ENCODE measurements around the gene TMEM11. TPM values are rescaled to one million over a fixed set of nuclear protein-coding genes. Genes with fewer than 3 reads are reported as not detected.

The TMEM11 gene
- polyA plus RNA-seq, 3 donors = 25.7 to 68.1 (median 59.5) TPM

DNA sequence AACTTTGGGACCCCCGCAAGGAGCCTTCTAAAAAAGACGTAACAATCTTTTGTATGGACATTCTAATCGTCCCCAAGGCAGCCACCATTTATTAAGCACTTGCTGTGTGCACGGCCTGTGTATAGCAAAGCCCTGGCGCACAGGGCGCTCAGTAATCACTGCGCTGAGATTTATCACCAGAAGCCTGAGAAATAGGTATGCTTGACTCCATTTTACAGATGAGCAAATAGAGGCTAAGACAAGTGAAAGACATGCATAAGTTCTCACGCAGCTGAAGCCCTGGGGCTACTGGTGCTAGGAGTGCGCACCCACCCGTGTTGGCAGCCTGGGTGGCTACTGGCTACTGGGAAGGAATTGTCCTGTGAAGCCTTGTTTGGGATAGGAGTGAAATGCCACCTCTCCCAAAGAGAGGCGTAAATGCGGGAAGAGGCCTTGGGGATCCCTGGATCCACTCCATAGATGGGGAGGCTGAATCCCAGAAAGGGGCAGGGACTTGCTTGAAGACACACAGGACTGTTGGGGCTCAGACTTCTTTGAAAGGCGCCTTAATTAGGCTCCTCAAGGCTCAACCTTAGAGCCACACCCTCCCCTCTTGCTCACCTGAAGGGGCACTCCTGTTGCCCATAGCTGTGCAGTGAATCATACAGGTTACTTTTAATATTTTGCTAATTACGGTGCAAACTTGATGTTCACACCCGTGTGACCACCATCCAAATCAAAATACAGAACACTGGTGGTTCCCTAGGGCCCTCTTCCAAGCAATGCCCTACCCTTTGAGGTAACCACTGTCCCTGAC is 39.9 kb upstream of the TMEM11 start:
- peak overlapping the region in 1 of 2 donors; percentile 13 for H3K27ac ChIP-seq (ENCODE audit: low read depth in 1 of 2, low read length in 2 of 2)
- no peaks in the 10 kb centered on the region for H3K27me3 ChIP-seq (ENCODE audit: control insufficient read depth in 2 of 2, insufficient read depth in 2 of 2, low read length in 2 of 2)
- Mint-ChIP-seq H3K36me3 (peaks cover 0 to 4% of the 10 kb centered on the region in 2 donors), H3K27ac (peak overlapping the region in 5 of 7 donors; percentile 59 to 77 (median 69)), H3K9me3 (peaks cover 0 to 4% (median 2%) of the 10 kb centered on the region in 7 donors), H3K4me1 (peaks cover 36% of the 10 kb centered on the region), H3K4me3 (peak overlapping the region; percentile 81 to 90), H3K27me3 (ENCODE audit: low read depth in 3 of 3) (peaks cover 6 to 10% (median 7%) of the 10 kb centered on the region in 3 donors)
- peaks cover 21 to 37% of the 10 kb centered on the region in 2 donors for H3K4me1 ChIP-seq (ENCODE audit: control insufficient read depth in 1 of 2, insufficient read depth in 2 of 2, low read length in 2 of 2)
- peak overlapping the region; percentile 51 to 82 (median 81) for H3K4me3 ChIP-seq (replicated peaks in 1 of 3; ENCODE audit: low read depth in 2 of 3, low read length in 3 of 3)
- peaks cover 31% of the 10 kb centered on the region for H4K20me1 ChIP-seq (ENCODE audit: insufficient read depth, low read length)
- TF ChIP-seq, protein P1, sequence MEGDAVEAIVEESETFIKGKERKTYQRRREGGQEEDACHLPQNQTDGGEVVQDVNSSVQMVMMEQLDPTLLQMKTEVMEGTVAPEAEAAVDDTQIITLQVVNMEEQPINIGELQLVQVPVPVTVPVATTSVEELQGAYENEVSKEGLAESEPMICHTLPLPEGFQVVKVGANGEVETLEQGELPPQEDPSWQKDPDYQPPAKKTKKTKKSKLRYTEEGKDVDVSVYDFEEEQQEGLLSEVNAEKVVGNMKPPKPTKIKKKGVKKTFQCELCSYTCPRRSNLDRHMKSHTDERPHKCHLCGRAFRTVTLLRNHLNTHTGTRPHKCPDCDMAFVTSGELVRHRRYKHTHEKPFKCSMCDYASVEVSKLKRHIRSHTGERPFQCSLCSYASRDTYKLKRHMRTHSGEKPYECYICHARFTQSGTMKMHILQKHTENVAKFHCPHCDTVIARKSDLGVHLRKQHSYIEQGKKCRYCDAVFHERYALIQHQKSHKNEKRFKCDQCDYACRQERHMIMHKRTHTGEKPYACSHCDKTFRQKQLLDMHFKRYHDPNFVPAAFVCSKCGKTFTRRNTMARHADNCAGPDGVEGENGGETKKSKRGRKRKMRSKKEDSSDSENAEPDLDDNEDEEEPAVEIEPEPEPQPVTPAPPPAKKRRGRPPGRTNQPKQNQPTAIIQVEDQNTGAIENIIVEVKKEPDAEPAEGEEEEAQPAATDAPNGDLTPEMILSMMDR (IDR thresholded peaks at IDR 0.05) = no peak
- H2AFZ ChIP-seq (ENCODE audit: insufficient read depth, low read depth, low read length, poor library complexity, severe bottlenecking) = peak overlapping the region; percentile 97
- peaks cover 3% of the 10 kb centered on the region for H3K79me2 ChIP-seq (ENCODE audit: insufficient read depth, low read length)
- H3K9me3 ChIP-seq (replicated peaks in 1 of 2; ENCODE audit: control insufficient read depth in 1 of 2, insufficient read depth in 1 of 2, low read length in 2 of 2) = no peaks in the 10 kb centered on the region
- intact Hi-C loops (cut with micrococcal nuclease) = loop anchor here (5.0 to 10.0 kb wide), 2 partner anchors 42 to 129 kb away; partner anchors contain the start of genes TMEM11 (in 2 of the 2) and DHRS7B (in 1 of the 2)
- peak overlapping the region; percentile 53 for H3K9ac ChIP-seq (ENCODE audit: insufficient read depth, low read length, poor library complexity, severe bottlenecking)
- no peak for DNase-seq
- peak overlapping the region; percentile 94 for H3K4me2 ChIP-seq (replicated peaks; ENCODE audit: extremely low read depth, low read length, poor library complexity, severe bottlenecking)
- H3K36me3 ChIP-seq (replicated peaks in 1 of 2; ENCODE audit: control insufficient read depth in 1 of 2, insufficient read depth in 2 of 2, low read length in 2 of 2) = no peaks in the 10 kb centered on the region
- 28% methylated on average over 9 of the region's 15 CpGs for WGBS (ENCODE audit: insufficient coverage)

DNA sequence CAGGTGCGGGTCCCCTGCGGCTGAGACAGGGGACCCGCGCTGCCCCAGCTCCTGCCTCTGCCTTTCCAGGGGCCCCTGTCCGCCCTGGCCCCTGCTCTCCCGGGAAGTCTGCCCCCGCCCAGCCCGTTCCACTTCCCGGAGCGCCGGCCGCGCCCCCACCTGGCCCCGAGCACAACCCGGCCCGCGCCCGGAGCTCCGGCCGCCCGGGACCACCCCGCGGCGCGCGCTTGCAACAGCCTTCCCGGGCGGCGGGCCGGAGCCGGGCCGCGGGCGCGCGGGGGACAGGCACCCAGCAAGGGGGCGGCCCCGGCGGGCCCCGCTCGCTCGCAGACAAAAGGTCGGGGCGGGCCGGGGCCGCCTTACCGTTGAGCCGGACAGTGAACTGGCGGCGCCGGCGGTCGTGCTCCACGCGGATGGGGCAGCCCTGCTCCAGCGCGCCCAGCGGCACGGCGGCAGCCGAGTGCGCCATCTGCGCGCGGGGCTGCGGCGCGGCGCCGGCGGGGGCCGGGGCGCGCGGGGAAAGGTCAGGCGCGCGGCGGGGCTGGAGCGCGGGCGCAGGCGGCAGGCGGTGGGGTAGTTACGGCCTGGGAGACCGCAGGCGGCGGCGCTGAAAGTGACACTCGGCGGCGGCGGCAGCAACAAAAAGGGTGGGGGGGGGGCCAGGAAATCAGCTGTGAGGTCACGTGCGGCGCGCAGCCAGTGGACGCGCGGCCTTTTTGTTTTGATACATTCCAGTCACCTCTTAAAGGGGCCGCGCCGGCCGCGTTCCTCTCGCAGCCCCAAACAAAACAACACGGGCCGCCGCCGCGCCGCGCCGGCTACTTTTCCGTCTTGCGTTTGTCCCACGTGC is 39.1 kb upstream of the TMEM11 start, which contains the start of gene NATD1:
NATD1 (minus strand) TSS at position 615 of the 850 bp plus-strand sequence; CDS start at position 469, 146 bp downstream.
- H3K79me2 ChIP-seq (ENCODE audit: insufficient read depth, low read length) = peaks cover 3% of the 10 kb centered on the region
- TF ChIP-seq, protein P1 (IDR thresholded peaks at IDR 0.05) = no peak
- DNase-seq = peak; percentile 73 to 83 (median 81)
- H2AFZ ChIP-seq (ENCODE audit: insufficient read depth, low read depth, low read length, poor library complexity, severe bottlenecking) = peak within 1 kb of the TSS; percentile 97
- Mint-ChIP-seq H3K36me3 (peaks cover 0 to 4% of the 10 kb centered on the region in 2 donors), H3K27me3 (ENCODE audit: low read depth in 3 of 3) (peaks cover 5 to 10% (median 6%) of the 10 kb centered on the region in 3 donors), H3K4me1 (peaks cover 36% of the 10 kb centered on the region), H3K27ac (peak within 1 kb of the TSS in 6 of 7 donors; percentile 49 to 77 (median 67)), H3K9me3 (peaks cover 0 to 4% (median 2%) of the 10 kb centered on the region in 7 donors), H3K4me3 (peak within 1 kb of the TSS; percentile 82 to 90)
- no peaks in the 10 kb centered on the region for H3K27me3 ChIP-seq (ENCODE audit: control insufficient read depth in 2 of 2, insufficient read depth in 2 of 2, low read length in 2 of 2)
- peaks cover 40% of the 10 kb centered on the region for H4K20me1 ChIP-seq (ENCODE audit: insufficient read depth, low read length)
- peak within 1 kb of the TSS; percentile 51 to 82 (median 81) for H3K4me3 ChIP-seq (replicated peaks in 1 of 3; ENCODE audit: low read depth in 2 of 3, low read length in 3 of 3)
- H3K36me3 ChIP-seq (replicated peaks in 1 of 2; ENCODE audit: control insufficient read depth in 1 of 2, insufficient read depth in 2 of 2, low read length in 2 of 2) = no peaks in the 10 kb centered on the region
- H3K4me2 ChIP-seq (replicated peaks; ENCODE audit: extremely low read depth, low read length, poor library complexity, severe bottlenecking) = peak within 1 kb of the TSS; percentile 94
- under 1% methylated on average over 117 of the region's 117 CpGs for WGBS (ENCODE audit: insufficient coverage)
- H3K9me3 ChIP-seq (replicated peaks in 1 of 2; ENCODE audit: control insufficient read depth in 1 of 2, insufficient read depth in 1 of 2, low read length in 2 of 2) = no peaks in the 10 kb centered on the region
- intact Hi-C loops (cut with micrococcal nuclease) = loop anchor here (5.0 to 10.0 kb wide), 2 partner anchors 41 to 128 kb away; partner anchors contain the start of genes TMEM11 (in 2 of the 2) and DHRS7B (in 1 of the 2)
- H3K27ac ChIP-seq (ENCODE audit: low read depth in 1 of 2, low read length in 2 of 2) = peak within 1 kb of the TSS in 1 of 2 donors; percentile 13
- peak within 1 kb of the TSS; percentile 62 for H3K9ac ChIP-seq (ENCODE audit: insufficient read depth, low read length, poor library complexity, severe bottlenecking)
- H3K4me1 ChIP-seq (ENCODE audit: control insufficient read depth in 1 of 2, insufficient read depth in 2 of 2, low read length in 2 of 2) = peaks cover 21 to 37% of the 10 kb centered on the region in 2 donors

Measured in CD14-positive monocyte (primary cell).